Activated T-cell treated with anti-CD3 and anti-CD28 coated beads, Interleukin-2, amount 50 U/mL, for 72 hours (primary cell): ENCODE measurements around the gene AKT2. TPM values are rescaled to one million over a fixed set of nuclear protein-coding genes. Genes with fewer than 3 reads are reported as not detected.
A peak's percentile ranks its signal among the peaks of the same experiment; 100 is the strongest.
"Not testable (repeated sequence)": the region's sequence is repeated elsewhere in the genome, so short reads cannot be mapped to it uniquely, and the experiment has no call there.

Experiments used
- ATAC-seq, 2 donors: fragments of 150-1000 bp; cut with Tn5 transposase; replicated peaks in 1 of 2; 2 replicates each; pipeline ENCODE4 v1.10.0; 2021; ENCODE audit warnings: moderate library complexity in 2 of 2, mild to moderate bottlenecking in 1 of 2
- DNase-seq, 2 donors: peaks; one replicate each; pipeline ENCODE4 v3.0.0; 2021 to 2022; ENCODE audit warnings: mixed read lengths in 1 of 2
- H3K27ac Mint-ChIP-seq: one replicate; pipeline ENCODE4 v1.8.0; 2022; ENCODE audit warnings: mild to moderate bottlenecking, moderate library complexity, mixed read lengths
- H3K27me3 Mint-ChIP-seq: one replicate; pipeline ENCODE4 v1.8.0; 2022; ENCODE audit warnings: low read depth, mixed read lengths
- H3K36me3 Mint-ChIP-seq, 2 donors: one replicate each; pipeline ENCODE4 v1.8.0; 2022; ENCODE audit warnings: mixed read lengths in 2 of 2, mild to moderate bottlenecking in 1 of 2; ENCODE audit not compliant: insufficient read depth in 2 of 2
- H3K4me1 Mint-ChIP-seq: one replicate; pipeline ENCODE4 v1.8.0; 2022; ENCODE audit warnings: low read depth, mixed read lengths
- H3K4me3 Mint-ChIP-seq, 2 donors: one replicate each; pipeline ENCODE4 v1.8.0; 2022; ENCODE audit warnings: mild to moderate bottlenecking in 2 of 2, mixed read lengths in 2 of 2, moderate library complexity in 2 of 2
- H3K9me3 Mint-ChIP-seq, 2 donors: one replicate each; pipeline ENCODE4 v1.8.0; 2022; ENCODE audit warnings: mixed read lengths in 2 of 2
- total RNA-seq, 2 donors: library from RNA; stranded (reverse); gene quantifications; one replicate each; pipeline ENCODE4 v1.2.3, GENCODE V29; 2022

Gene AKT2
- 100 to 1,000 TPM; 190 to 197 TPM for total RNA-seq

DNA sequence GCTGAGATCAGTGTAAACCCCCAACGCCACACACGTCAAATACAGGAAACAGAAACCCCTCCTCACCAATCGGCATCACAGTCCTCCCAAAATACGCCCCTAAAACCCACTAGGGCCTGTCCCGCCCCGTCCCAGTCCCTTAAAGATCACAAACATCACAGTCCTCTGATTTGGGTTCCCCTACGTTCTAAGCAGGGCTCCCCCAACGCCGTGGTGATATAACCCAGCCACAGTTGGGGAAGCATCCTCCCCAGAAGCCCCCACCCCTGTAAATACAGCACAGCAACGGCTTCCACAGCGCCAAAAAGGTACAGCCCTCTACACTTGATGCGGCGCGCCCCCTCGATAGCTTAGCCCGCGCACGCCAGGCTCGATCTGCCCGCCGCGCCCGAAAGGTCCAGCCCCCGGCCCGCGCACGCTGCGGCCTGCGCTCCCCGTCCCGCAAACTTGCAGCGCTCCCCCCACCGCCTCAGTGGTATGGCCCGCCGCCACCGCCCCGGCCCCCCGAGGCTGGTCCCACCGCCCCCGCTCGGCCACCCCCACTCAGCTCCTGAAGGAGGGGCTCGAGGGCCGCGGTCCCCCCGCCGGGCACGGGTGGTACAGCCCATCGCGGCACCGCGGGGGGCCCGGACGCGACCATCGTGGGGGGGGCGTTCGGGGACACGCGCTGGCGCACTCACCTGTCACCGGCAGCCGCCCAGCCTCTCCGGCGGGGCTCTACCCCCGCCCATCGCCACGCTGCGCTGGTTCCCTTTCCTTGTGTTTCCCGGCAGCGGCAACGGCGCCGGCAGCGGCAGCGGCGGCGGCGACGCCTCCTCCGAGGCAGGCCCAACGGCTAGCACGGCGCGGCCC, at the start of gene AKT2:
Gene AKT2, minus strand, starts transcription at position 845 of the 852 bp plus-strand sequence. CDS start 20,078 bp downstream, outside the sequence.
- DNase-seq (peak; percentile 84 to 85), ATAC-seq (peak; percentile 60 to 64)
- H3K27ac Mint-ChIP-seq, result peak within 1 kb of the TSS; percentile 95
- H3K9me3 Mint-ChIP-seq, result no peaks in the 10 kb centered on the region
- H3K4me3 Mint-ChIP-seq, result peak within 1 kb of the TSS; percentile 86 to 98
- H3K27me3 Mint-ChIP-seq, result no peaks in the 10 kb centered on the region
- H3K36me3 Mint-ChIP-seq, result peaks cover 3% of the 10 kb centered on the region in 2 donors
- peaks cover 52% of the 10 kb centered on the region for H3K4me1 Mint-ChIP-seq

DNA sequence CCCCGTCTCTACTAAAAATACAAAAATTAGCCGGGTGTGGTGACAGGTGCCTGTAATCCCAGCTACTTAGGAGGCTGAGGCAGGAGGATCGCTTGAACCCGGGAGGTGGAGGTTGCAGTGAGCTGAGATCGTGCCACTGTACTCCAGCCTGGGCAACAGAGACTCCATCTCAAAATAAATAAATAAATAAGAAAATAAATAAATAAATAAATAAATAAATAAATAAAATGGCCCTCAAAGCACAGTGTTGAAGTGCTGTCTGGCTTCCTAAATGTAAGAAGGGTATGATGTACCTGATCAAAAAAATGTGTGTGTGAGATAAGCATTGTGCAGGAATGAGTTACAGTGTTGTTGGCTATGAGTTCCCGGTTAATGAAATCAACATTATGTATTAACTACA, 47.9 kb upstream of the AKT2 start:
- not testable (repeated sequence) for H3K9me3 Mint-ChIP-seq, H3K27me3 Mint-ChIP-seq, DNase-seq, H3K27ac Mint-ChIP-seq, ATAC-seq, H3K4me3 Mint-ChIP-seq, H3K4me1 Mint-ChIP-seq
- peaks cover 3 to 15% of the 10 kb centered on the region in 2 donors for H3K36me3 Mint-ChIP-seq

DNA sequence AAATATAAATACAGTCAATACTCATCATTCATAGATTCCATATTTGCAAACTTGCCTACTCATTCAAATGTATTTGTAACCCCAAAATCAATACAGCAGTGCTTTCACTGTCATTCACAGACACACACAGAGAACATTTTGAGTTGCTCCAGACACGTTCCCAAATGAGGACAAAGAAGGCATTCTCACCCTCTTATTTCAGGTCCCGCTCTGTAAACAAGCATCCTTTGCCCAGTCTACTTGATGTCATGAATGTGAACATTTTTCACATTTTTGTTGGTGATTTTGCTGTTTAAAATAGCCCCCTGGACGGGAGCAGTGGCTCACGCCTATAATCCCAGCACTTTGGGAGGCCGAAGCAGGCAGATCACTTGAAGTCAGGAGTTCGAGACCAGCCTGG, 47.5 kb upstream of the AKT2 start:
- H3K4me3 Mint-ChIP-seq, result no peak overlapping the region
- H3K27me3 Mint-ChIP-seq, result no peaks in the 10 kb centered on the region
- no peaks in the 10 kb centered on the region for H3K4me1 Mint-ChIP-seq
- no peak overlapping the region for H3K27ac Mint-ChIP-seq
- DNase-seq (no peak), ATAC-seq (no peak)
- peaks cover 4 to 15% of the 10 kb centered on the region in 2 donors for H3K36me3 Mint-ChIP-seq
- H3K9me3 Mint-ChIP-seq, result no peaks in the 10 kb centered on the region

DNA sequence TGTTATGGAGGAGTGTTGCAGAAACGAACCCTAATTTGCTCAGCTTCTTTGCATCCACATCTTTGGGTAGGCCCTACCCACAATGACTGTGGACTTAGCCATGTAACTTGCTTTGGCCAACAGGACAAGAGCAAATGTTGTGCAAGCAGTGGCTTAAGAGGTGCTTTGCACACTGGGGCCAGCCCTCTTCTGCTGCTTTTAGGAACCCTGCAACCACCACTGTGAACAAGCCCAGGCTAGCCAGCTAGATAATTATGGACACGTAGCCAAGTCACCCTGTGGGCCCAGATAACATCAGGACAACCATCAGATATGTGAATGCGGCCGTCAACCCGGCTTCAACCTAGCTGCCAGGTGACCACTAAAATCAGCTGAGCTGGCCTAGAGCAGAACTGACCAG, 45.9 kb upstream of the AKT2 start:
- Mint-ChIP-seq H3K36me3 (peaks cover 7 to 19% of the 10 kb centered on the region in 2 donors), H3K27ac (no peak overlapping the region), H3K27me3 (no peaks in the 10 kb centered on the region), H3K4me1 (no peaks in the 10 kb centered on the region), H3K4me3 (no peak overlapping the region), H3K9me3 (no peaks in the 10 kb centered on the region)
- ATAC-seq (no peak), DNase-seq (no peak)

DNA sequence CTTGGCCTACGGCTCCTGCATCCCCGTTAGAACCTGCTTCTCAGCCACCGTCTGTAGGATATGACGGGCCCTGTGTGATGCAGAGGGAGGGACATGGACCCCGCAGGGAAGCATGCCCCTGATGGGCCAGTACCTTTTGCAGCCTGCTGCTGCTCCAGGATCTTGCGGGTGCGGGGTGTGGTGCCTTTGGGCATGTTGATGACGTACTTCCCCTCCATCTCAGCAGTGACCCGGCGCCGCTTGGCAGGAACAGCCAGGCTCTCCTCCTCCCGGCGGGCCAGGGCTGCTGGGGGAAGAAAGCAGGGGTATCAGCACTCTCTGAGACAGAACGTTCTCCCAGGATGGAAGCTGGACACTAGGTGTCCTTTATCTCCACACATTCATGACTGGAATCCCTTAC, 41.1 kb upstream of the AKT2 start:
- Mint-ChIP-seq H3K27ac (no peak overlapping the region), H3K36me3 (peaks cover 3 to 18% of the 10 kb centered on the region in 2 donors), H3K27me3 (no peaks in the 10 kb centered on the region), H3K9me3 (no peaks in the 10 kb centered on the region), H3K4me3 (no peak overlapping the region), H3K4me1 (no peaks in the 10 kb centered on the region)
- ATAC-seq (no peak), DNase-seq (no peak)

DNA sequence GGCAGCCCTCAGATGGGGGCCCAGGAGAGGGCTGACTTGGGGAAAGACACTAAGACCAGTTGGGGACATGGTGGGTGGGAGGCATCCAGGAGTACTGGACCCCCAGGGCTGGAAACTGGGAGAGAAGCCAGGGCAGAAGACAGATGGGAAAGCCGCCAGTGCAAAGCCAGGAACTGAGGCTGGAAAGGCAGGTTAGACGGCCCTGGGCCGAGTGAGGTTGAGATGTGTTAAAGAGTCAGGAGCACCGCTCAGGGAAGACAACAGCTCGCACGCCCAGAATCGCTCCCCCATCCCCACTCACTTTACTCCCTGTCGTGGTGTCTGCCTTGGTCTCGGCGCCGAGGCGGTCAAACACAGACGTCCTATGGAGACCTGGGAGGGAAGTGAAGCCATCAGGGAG, 38.6 kb upstream of the AKT2 start:
- no peak for ATAC-seq
- H3K27ac Mint-ChIP-seq, result no peak overlapping the region

DNA sequence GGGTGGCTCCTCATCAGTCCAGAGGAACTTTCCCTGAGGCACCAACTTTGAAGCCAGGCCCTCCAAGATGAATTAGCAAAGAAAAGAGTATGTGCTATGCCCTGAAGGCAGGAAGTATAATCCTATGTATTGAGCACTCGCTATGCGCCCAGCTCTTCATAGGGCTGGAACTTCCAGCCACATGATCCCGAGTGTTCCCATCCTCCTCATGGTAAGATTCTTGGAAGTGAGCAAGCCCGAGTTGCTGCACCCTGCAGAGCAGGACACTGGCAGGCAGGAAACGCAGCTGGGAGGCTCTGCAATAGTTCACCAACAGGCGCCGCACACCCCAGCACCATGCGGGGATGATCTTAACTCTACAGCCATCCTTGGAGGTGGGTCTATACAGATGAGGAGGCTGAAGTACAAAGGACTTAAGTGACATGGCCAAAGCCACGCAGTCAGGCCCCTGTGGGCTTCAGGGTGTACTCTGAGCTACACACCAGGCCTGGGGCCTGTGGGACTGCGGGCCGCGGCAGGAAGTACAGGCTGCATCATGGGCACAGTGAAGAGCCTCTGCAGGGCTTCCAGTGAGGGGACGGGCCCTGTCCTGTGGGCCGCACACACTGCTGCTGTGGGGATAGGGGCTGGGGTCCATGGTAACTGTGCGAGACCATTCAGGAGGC, 37.9 kb upstream of the AKT2 start:
- Mint-ChIP-seq H3K27ac (no peak overlapping the region), H3K9me3 (no peaks in the 10 kb centered on the region), H3K4me3 (no peak overlapping the region), H3K27me3 (no peaks in the 10 kb centered on the region), H3K4me1 (no peaks in the 10 kb centered on the region), H3K36me3 (peaks cover 5 to 16% of the 10 kb centered on the region in 2 donors)
- ATAC-seq (no peak), DNase-seq (no peak)

More for the DNA sequence above, 38.6 kb upstream of the AKT2 start:
- H3K4me1 Mint-ChIP-seq, result no peaks in the 10 kb centered on the region
- H3K27me3 Mint-ChIP-seq, result no peaks in the 10 kb centered on the region
- no peak overlapping the region for H3K4me3 Mint-ChIP-seq
- H3K9me3 Mint-ChIP-seq, result no peaks in the 10 kb centered on the region
- no peak for DNase-seq
- peaks cover 4 to 14% of the 10 kb centered on the region in 2 donors for H3K36me3 Mint-ChIP-seq

DNA sequence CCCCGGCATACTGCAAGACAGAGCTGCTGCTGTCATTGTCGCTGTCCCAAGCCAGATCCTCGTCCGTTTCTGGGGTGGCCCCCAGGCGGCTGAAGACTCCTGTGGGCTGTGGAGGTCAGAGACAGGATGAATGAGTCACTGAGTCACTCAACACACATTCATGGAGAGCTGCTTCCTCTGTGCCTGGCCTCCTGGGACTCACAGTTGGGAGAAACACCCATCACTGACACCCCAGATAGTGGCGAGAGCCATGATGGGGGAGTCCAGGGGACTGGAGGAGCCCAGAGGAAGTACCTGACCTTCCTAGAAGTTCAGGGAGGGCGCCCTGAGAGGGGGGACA, 37.1 kb upstream of the AKT2 start:
- no peaks in the 10 kb centered on the region for H3K27me3 Mint-ChIP-seq
- no peak for ATAC-seq
- no peak for DNase-seq
- H3K9me3 Mint-ChIP-seq, result no peaks in the 10 kb centered on the region
- no peak overlapping the region for H3K4me3 Mint-ChIP-seq
- H3K36me3 Mint-ChIP-seq, result peaks cover 2 to 15% of the 10 kb centered on the region in 2 donors
- no peaks in the 10 kb centered on the region for H3K4me1 Mint-ChIP-seq
- no peak overlapping the region for H3K27ac Mint-ChIP-seq

DNA sequence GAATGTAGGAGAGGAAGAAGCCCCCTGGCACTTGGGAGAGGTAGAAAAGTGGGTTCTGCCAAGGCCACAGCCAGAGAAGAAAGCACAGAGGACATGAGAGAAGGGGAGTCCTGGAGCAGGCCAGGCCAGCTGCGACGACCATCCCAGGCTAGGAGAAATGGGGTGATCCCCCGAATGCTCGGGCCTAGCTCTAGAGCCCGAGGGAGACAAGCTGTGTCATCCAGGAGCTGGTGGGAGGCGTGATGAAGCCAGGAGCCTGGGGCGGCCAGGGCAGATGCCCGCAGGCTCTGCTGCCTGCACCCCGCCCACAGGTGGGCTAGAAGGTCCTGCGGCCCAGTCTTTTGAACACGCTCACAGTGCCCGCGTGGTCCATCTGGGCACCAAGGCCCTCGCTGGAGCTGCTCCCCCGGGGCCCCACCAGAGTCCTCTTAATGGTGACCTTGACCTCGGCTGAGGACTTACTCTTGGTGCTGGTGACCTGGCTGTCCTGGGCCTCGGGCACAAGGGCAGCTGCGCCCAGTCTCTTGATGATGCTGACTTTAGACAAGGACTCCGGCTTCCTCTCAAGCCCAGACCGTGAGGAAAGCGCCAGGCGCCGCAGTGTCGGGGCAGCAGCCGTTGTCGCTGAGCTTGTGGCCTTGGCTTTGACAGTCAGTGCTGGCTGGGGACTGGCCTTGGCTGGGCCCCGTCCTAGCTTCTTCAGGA, 36.6 kb upstream of the AKT2 start:
- Mint-ChIP-seq H3K4me1 (no peaks in the 10 kb centered on the region), H3K4me3 (no peak overlapping the region), H3K9me3 (no peaks in the 10 kb centered on the region), H3K36me3 (peaks cover 2 to 12% of the 10 kb centered on the region in 2 donors), H3K27ac (no peak overlapping the region), H3K27me3 (no peaks in the 10 kb centered on the region)
- ATAC-seq, result no peak
- DNase-seq, result no peak

DNA sequence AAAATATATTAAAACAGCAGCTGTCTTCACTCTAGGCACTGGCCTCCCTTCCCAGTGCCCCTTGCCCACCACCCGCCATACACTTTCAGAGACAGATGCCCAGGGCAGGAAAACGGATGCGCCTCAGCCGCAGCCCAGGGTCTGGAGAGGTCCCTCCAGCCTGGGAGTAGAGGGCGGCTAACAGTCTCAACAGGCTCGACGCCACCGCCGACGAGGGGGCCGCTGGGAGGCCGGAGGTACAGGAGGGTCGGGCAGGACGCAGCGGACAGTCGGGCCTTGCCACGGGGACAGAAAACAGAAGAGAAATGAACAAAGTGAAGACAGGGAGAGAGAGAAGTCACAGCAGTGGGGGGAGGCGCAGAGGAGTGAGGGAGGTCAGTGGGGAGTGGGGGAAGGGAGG, 35.9 kb upstream of the AKT2 start:
- DNase-seq (no peak), ATAC-seq (no peak)
- no peak overlapping the region for H3K27ac Mint-ChIP-seq
- H3K9me3 Mint-ChIP-seq, result no peaks in the 10 kb centered on the region
- H3K4me3 Mint-ChIP-seq, result no peak overlapping the region
- H3K4me1 Mint-ChIP-seq, result no peaks in the 10 kb centered on the region
- H3K36me3 Mint-ChIP-seq, result peaks cover 2 to 14% of the 10 kb centered on the region in 2 donors
- H3K27me3 Mint-ChIP-seq, result no peaks in the 10 kb centered on the region

DNA sequence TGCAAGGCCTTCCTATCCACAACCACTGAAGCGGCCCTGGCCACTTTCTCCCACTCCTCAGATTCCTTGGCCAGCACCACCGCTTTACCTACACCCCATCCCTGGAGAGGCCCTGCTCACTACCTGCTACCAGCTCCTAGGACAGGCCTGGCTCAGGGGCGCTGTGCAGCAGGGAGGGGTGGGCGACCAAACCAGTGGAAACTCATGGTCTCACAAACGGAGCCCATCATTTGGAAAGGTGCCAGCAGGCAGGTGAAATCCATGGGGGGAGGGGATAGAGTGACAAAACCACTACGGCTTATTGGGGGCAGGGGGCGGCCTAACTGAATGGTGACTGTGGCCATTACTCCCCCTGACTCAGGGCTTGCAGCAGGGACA, 35.4 kb upstream of the AKT2 start:
- no peak overlapping the region for H3K27ac Mint-ChIP-seq
- H3K27me3 Mint-ChIP-seq, result no peaks in the 10 kb centered on the region
- H3K4me1 Mint-ChIP-seq, result no peaks in the 10 kb centered on the region
- DNase-seq, result no peak
- peaks cover 2 to 14% of the 10 kb centered on the region in 2 donors for H3K36me3 Mint-ChIP-seq
- no peaks in the 10 kb centered on the region for H3K9me3 Mint-ChIP-seq
- no peak overlapping the region for H3K4me3 Mint-ChIP-seq
- no peak for ATAC-seq

DNA sequence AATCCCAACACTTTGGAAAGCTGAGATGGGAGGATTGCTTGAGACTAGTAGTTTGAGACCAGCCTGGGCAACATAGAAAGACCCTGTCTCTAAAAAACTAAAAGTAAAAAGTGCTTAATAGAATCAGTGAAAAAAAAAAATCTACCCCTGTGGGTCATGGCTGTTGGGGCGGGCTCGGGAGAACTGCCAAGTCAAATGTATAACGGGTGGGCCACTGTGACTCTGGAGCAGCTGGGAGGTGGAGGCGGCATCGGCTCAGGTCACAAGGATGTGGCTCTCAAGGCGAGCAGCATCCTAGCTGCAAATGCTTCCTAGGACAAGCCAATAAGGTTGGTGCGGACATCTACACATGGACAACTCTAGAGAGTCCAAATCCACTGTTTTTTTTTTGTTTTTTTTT, 32.2 kb upstream of the AKT2 start:
- Mint-ChIP-seq H3K36me3 (peaks cover 2 to 4% of the 10 kb centered on the region in 2 donors), H3K9me3 (no peaks in the 10 kb centered on the region), H3K4me1 (no peaks in the 10 kb centered on the region), H3K27ac (no peak overlapping the region), H3K27me3 (no peaks in the 10 kb centered on the region), H3K4me3 (no peak overlapping the region)
- DNase-seq, result no peak
- no peak for ATAC-seq

DNA sequence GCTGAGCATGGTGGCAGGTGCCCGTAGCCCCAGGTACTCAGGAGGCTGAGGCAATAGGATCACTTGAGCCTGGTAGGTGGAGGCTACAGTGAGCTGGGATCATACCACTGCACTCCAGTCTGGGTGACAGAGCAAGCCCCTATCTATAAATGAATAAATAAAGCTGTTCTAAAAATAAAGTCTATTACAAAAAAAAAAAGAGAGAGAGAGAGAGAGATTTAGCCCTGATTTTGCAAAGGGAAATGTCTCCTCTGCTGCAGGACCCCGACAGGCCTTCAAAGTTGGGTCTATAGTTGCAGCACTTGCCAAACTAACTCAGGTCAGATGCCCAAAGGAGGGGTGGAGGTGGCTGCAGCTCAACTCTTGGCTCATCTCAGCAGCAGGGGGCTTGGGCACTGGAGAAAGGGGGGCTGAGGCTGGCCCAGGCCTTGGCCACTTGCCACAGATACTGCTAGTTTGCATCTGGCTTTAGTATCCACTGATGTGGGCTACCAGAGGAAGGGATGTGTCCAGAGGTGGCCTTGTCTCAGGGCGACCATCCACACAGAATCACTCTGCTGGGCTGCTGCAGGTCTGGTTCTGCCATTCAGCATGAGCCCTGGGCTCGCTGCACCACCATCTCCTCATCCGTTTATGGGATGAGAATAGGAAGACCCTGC, 30.8 kb upstream of the AKT2 start:
- Mint-ChIP-seq H3K4me3 (no peak overlapping the region), H3K9me3 (no peaks in the 10 kb centered on the region), H3K4me1 (no peaks in the 10 kb centered on the region), H3K27me3 (no peaks in the 10 kb centered on the region), H3K36me3 (peaks cover 2 to 4% of the 10 kb centered on the region in 2 donors), H3K27ac (no peak overlapping the region)
- no peak for DNase-seq
- no peak for ATAC-seq
